GM13977 (cell line): ENCODE data around the gene GSS.
"Not testable (repeated sequence)": the region's sequence is repeated elsewhere in the genome, so short reads cannot be mapped to it uniquely, and the experiment has no call there.

ENCODE experiments used
- DNase-seq: peaks from one replicate; pipeline ENCODE4 v3.0.0; 2012; ENCODE audit warnings: low spot score
- in situ Hi-C: fragments of 300-500 bp; cut with MboI; formaldehyde crosslinking; loops from one replicate; pipeline ENCODE4 v1.12.0; 2022; ENCODE audit warnings: low sequenced_read_pairs, low pct_unique_long_range_greater_than_20kb, mixed read lengths, inconsistent platforms; ENCODE audit not compliant: unreplicated experiment
- TF ChIP-seq, protein P1 (sequence below): IDR thresholded peaks from 2 replicates; pipeline ENCODE4 v1.5.1; 2012; ENCODE audit warnings: mild to moderate bottlenecking, control low read depth; ENCODE audit not compliant: insufficient read depth; ENCODE audit errors: extremely low read depth, missing control alignments

GSS gene

DNA sequence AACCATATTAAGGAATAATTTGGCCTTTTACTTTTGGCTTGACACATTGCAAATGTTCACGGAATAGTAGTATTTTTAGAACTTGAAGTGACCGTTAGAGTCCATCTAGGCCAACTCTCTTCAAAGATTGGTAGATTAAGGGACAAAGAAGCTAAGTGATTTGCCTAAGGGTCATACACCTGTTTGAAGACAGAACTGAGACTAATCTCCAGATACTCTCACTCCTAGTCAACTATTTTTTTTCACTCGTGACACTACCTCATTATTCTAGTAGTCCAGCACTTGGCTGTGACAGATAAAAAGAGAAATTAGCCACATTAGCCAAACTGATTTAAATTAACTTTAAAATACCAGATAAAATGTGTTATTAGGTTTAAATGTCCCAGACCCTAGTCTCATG is 68.6 kb downstream of the GSS start:
- in situ Hi-C loops: no loop called here
- TF ChIP-seq, protein P1, sequence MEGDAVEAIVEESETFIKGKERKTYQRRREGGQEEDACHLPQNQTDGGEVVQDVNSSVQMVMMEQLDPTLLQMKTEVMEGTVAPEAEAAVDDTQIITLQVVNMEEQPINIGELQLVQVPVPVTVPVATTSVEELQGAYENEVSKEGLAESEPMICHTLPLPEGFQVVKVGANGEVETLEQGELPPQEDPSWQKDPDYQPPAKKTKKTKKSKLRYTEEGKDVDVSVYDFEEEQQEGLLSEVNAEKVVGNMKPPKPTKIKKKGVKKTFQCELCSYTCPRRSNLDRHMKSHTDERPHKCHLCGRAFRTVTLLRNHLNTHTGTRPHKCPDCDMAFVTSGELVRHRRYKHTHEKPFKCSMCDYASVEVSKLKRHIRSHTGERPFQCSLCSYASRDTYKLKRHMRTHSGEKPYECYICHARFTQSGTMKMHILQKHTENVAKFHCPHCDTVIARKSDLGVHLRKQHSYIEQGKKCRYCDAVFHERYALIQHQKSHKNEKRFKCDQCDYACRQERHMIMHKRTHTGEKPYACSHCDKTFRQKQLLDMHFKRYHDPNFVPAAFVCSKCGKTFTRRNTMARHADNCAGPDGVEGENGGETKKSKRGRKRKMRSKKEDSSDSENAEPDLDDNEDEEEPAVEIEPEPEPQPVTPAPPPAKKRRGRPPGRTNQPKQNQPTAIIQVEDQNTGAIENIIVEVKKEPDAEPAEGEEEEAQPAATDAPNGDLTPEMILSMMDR: no peak
- DNase-seq: no peak

DNA sequence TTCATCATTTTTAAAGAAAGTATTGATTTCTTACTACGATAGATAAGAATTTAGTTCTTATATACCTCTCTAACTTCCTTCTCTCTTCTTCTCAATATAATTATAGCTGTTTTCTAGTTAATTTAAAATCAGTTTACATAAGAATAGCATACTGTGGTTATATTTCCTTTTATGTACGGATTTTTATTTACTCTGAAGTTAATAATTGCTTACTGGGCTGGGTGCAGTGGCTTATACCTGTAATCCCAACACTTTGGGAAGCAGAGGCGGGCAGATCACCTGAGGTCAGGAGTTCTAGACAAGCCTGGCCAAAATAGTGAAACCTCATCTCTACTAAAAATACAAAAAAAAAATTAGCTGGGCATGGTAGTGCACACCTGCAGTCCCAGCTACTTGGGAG is 69.5 kb downstream of the GSS start:
- DNase-seq: no peak
- in situ Hi-C loops: no loop called here
- TF ChIP-seq, protein P1: no peak

DNA sequence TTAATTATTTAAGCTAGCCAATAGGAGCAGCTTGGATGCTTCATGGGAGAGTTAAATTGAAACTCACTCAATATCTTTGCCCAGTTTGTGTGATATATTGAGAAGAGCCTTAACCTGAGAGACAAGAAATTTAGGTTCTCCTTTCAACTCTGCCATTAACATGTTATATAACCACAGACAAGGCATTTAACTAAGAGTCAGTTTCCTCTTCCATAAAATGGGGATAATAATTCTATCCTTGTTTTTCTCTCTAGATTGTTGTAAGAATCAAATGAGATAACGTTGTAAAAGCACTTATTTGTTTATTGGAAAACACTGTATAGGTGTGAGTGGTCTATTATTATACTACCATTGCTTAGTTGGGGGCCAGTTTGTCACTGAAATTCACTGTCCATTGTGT is 71.3 kb downstream of the GSS start:
- TF ChIP-seq, protein P1: no peak
- no peak for DNase-seq
- in situ Hi-C loops: no loop called here

DNA sequence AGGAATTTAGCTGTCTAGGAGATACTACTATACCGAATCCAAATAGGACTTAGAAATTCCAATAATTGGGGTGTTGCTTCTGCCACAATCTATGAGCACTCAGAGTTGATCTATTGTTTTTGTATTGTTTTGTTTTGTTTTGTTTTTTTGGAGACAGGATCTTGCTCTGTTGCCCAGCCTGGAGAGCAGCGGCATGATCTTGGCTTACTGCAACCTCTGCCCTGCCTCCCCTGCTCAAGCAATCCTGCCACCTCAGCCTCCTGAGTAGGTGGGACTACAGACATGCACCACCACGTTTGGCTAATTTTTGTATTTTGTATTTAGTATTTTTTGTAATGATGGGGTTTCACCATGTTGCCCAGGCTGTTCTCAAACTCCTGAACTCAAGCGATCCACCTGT is 71.8 kb downstream of the GSS start:
- in situ Hi-C loops: no loop called here
- TF ChIP-seq, protein P1: no peak
- no peak for DNase-seq

DNA sequence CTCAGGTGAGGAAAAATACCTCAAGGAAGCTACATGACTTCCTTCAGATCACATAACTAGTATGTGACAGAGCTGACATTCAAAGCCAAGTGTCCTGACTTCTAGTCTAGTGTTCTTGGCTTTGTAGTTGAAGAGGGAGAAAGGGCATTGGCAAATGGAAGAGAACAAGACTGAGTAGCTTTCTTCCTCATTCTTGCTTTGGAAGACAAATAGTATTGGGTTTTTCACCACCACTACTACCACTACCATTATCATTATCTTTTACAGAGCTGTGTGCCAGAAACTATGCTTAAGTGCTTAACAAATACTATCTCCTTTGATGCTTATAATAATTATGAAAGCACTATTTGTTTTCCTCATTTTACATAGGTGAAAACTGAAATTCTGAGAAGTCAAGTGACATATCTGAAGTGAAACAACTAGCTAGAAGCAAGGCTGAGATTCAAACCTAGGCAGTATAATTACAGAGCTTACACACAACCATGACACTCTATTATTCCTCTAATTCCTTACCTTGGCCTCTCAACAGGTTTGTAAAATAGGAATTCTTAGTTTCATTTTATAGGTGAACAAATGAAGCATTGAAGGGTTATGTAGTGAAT is 72.4 kb downstream of the GSS start:
- no peak for DNase-seq
- TF ChIP-seq, protein P1: no peak
- in situ Hi-C loops: no loop called here

DNA sequence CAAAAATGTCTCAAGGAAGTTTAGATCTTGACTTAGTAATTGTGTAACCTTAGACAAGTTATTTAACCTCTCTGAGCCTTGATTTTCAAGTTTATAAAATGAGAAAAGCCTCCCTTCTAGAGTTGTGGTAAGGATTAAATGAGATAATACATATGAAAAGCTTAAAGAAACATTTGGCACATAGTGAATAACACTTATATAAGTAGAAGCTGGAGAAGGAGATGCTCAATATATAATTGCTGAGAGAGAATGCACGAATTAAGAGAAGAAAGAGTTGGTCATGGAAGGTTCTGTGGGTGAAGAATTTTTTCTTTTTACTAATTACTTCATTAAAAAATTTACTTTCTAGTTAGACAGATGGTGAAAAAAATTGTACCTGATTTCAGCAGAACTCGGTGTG is 73.9 kb downstream of the GSS start:
- in situ Hi-C loops: no loop called here
- TF ChIP-seq, protein P1: no peak
- DNase-seq: no peak

DNA sequence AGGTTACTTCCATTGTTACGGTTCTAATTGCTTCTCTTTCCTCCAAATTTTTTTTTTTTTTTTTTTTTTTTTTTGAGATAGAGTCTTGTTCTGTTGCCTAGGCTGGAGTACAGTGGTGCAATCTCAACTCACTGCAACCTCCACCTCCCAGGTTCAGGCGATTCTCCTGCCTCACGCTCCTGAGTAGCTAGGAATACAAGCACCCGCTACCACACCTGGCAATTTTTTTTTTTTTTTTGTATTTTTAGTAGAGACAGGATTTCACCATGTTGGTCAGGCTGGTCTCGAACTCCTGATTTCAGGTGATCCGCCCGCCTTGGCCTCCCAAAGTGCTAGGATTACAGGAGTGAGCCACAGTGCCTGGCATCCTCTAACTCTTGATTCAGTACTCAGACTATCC is 74.6 kb downstream of the GSS start:
- DNase-seq, in situ Hi-C loops: not testable (repeated sequence)
